ENCODE results near the gene RASA2. TPM values are rescaled to one million over a fixed set of nuclear protein-coding genes. Genes with fewer than 3 reads are reported as not detected.

RASA2 gene
- total RNA-seq, 2 donors from 2014 or later: 7.8 to 13.5 TPM

DNA sequence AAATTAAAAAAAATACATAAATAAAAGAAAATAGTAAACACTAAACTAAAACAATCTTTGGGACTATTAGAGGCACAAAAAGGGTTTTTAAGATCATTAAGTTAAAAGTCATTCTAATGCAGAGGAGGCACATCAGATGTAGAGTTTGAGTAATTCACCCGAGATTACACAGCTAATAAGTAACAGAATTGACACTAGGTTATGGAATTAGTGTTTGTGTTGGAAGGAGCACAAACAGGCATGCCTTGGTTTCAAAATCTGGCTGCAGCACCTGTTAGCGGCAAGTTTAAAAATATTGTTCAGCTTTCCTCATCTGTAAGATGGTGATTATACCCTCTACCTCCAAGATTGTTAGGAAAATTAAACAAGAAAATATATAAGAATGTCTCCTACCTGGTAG is 39.0 kb downstream of the RASA2 start:
- WGBS: 57% methylated on average over 2 of the region's 2 CpGs
- Histone ChIP-seq H3K9me3 (no peaks in the 10 kb centered on the region), H3K27ac (no peak overlapping the region), H3K4me1 (replicated peaks) (no peaks in the 10 kb centered on the region), H3K36me3 (no peaks in the 10 kb centered on the region), H3K27me3 (replicated peaks; ENCODE audit: insufficient read depth) (no peaks in the 10 kb centered on the region), H3K4me3 (no peak overlapping the region)
- intact Hi-C loops (cut with DNase I): no loop called here
- TF ChIP-seq POLR2A (IDR thresholded peaks at IDR 0.05) (no peak), CTCF (IDR thresholded peaks at IDR 0.05) (no peak), POLR2AphosphoS5 (IDR thresholded peaks at IDR 0.05) (no peak)
- no peak for DNase-seq (ENCODE audit: low spot score)

DNA sequence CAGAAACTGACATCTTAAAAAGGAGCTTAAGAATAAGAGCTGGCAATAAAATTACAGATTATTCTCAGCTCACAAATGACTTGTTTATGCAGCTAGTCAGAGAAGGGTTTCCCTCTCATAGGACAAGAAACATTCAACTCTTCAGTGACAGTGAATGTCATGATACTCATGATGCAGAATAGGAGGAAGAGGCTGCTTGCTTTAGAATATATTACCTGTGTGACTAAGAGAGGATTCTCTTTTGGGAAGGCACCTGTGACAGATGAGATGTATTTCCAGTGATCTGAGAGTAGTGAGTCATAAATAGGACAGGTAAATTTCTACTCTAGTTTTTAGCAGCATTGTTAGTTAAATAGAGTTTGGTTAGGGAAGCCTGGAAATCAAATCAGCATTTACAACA is 39.9 kb downstream of the RASA2 start:
- intact Hi-C loops (cut with DNase I): no loop called here
- H3K27ac ChIP-seq: no peak overlapping the region
- TF ChIP-seq POLR2AphosphoS5 (IDR thresholded peaks at IDR 0.05) (no peak), POLR2A (IDR thresholded peaks at IDR 0.05) (no peak), CTCF (IDR thresholded peaks at IDR 0.05) (no peak)

DNA sequence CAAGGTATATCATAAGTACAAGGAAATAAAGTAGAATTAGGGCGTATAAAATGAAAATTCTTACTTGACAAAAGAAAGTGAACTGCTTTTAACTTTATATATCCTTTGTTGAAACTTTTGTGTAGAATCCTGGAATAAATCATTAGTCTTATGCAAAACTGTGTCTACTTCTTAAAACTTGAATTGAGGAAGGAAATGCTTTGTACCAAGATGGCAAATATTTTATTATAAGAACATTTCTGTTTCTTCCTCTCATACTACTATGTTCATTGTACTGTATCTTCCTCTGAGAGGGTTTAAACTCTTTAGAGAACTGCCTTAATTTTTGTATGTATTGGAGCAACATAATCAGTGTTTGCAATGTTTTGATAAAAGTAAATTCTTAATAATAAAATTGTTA is 42.0 kb downstream of the RASA2 start:
- no peaks in the 10 kb centered on the region for H3K4me1 ChIP-seq (replicated peaks)
- no peak overlapping the region for H3K27ac ChIP-seq
- DNase-seq (ENCODE audit: low spot score): no peak
- TF ChIP-seq POLR2AphosphoS5 (IDR thresholded peaks at IDR 0.05): no peak
- no peak for TF ChIP-seq CTCF (IDR thresholded peaks at IDR 0.05)
- no peak for TF ChIP-seq POLR2A (IDR thresholded peaks at IDR 0.05)
- intact Hi-C loops (cut with DNase I): no loop called here
- no peaks in the 10 kb centered on the region for H3K9me3 ChIP-seq
- no peaks in the 10 kb centered on the region for H3K36me3 ChIP-seq
- no peak overlapping the region for H3K4me3 ChIP-seq
- WGBS: 88% methylated on average over 1 of the region's 1 CpG
- no peaks in the 10 kb centered on the region for H3K27me3 ChIP-seq (replicated peaks; ENCODE audit: insufficient read depth)

More for the DNA sequence above, 39.9 kb downstream of the RASA2 start:
- no peak for DNase-seq (ENCODE audit: low spot score)
- Histone ChIP-seq H3K4me3 (no peak overlapping the region), H3K36me3 (no peaks in the 10 kb centered on the region), H3K27me3 (replicated peaks; ENCODE audit: insufficient read depth) (no peaks in the 10 kb centered on the region), H3K9me3 (no peaks in the 10 kb centered on the region), H3K4me1 (replicated peaks) (no peaks in the 10 kb centered on the region)

DNA sequence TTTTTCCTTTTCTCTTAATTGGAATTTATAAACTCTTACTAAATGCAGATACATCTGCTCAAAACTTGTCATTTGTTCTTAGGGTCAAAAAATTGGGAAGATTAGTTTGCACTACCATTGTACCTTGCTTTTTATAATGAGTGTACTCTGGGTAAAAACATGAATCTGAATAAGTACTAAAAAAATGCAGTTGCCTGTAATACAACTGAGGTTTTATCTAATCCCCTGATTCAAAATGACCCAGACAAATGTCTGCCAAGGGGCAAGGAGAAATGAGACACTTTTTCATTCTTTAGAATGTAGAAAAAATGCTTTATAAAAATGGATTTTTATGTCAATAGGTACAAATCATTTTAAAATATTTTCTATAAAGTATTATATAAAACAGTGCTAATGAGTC is 42.4 kb downstream of the RASA2 start:
- intact Hi-C loops (cut with DNase I): no loop called here
- H3K4me1 ChIP-seq (replicated peaks): no peaks in the 10 kb centered on the region
- no peak overlapping the region for H3K27ac ChIP-seq
- H3K9me3 ChIP-seq: no peaks in the 10 kb centered on the region
- H3K4me3 ChIP-seq: no peak overlapping the region
- DNase-seq (ENCODE audit: low spot score): no peak
- no peaks in the 10 kb centered on the region for H3K36me3 ChIP-seq
- TF ChIP-seq POLR2AphosphoS5 (IDR thresholded peaks at IDR 0.05): no peak
- TF ChIP-seq CTCF (IDR thresholded peaks at IDR 0.05): no peak
- TF ChIP-seq POLR2A (IDR thresholded peaks at IDR 0.05): no peak
- H3K27me3 ChIP-seq (replicated peaks; ENCODE audit: insufficient read depth): no peaks in the 10 kb centered on the region

GRCh38 chr3:141529717-141530414 is 43.0 kb downstream of the RASA2 start:
- H3K4me3 ChIP-seq: no peak overlapping the region
- WGBS: 38% methylated on average over 1 of the region's 1 CpG
- TF ChIP-seq POLR2A (IDR thresholded peaks at IDR 0.05) (no peak), CTCF (IDR thresholded peaks at IDR 0.05) (no peak), POLR2AphosphoS5 (IDR thresholded peaks at IDR 0.05) (no peak)
- no peak overlapping the region for H3K27ac ChIP-seq
- no peaks in the 10 kb centered on the region for H3K9me3 ChIP-seq
- DNase-seq (ENCODE audit: low spot score): no peak
- intact Hi-C loops (cut with DNase I): no loop called here
- no peaks in the 10 kb centered on the region for H3K36me3 ChIP-seq
- H3K27me3 ChIP-seq (replicated peaks; ENCODE audit: insufficient read depth): no peaks in the 10 kb centered on the region
- H3K4me1 ChIP-seq (replicated peaks): no peaks in the 10 kb centered on the region

All from prostate gland (tissue), 2 donors.